Measurements from ENCODE around the gene VPS9D1.

GRCh38 chr16:89706518-89707260, 14.0 kb downstream of the VPS9D1 start:
- TF ChIP-seq USF2 (IDR thresholded peaks at IDR 0.05; ENCODE audit: low read depth, low read length): no peak
- TF ChIP-seq, protein P1, sequence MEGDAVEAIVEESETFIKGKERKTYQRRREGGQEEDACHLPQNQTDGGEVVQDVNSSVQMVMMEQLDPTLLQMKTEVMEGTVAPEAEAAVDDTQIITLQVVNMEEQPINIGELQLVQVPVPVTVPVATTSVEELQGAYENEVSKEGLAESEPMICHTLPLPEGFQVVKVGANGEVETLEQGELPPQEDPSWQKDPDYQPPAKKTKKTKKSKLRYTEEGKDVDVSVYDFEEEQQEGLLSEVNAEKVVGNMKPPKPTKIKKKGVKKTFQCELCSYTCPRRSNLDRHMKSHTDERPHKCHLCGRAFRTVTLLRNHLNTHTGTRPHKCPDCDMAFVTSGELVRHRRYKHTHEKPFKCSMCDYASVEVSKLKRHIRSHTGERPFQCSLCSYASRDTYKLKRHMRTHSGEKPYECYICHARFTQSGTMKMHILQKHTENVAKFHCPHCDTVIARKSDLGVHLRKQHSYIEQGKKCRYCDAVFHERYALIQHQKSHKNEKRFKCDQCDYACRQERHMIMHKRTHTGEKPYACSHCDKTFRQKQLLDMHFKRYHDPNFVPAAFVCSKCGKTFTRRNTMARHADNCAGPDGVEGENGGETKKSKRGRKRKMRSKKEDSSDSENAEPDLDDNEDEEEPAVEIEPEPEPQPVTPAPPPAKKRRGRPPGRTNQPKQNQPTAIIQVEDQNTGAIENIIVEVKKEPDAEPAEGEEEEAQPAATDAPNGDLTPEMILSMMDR (conservative IDR thresholded peaks at IDR 0.05; ENCODE audit: low read depth, low read length): no peak
- TF ChIP-seq SMC3 (IDR thresholded peaks at IDR 0.05; ENCODE audit: low read depth, low read length): no peak
- no peak for TF ChIP-seq RFX5 (IDR thresholded peaks at IDR 0.05; ENCODE audit: low read depth, low read length)
- TF ChIP-seq MAFK (IDR thresholded peaks at IDR 0.05; ENCODE audit: low read depth, low read length): no peak
- TF ChIP-seq POLR2A (IDR thresholded peaks at IDR 0.05; ENCODE audit: low read depth, low read length): no peak

All from IMR-90 (cell line).